SH-SY5Y (cell line): Measurements from ENCODE around the gene RARB.

Experiments
- GATA2 ChIP-seq: IDR thresholded peaks from 2 replicates; pipeline ENCODE4 v1.6.1; 2011; ENCODE audit warnings: mild to moderate bottlenecking, low read depth, low read length
- GATA3 ChIP-seq: IDR thresholded peaks from 2 replicates; pipeline ENCODE4 v1.6.1; 2011; ENCODE audit warnings: low read depth, mild to moderate bottlenecking, low read length, moderate library complexity

- no peak for TF ChIP-seq GATA2
- no peak for TF ChIP-seq GATA3
These were observed 99.7 kb downstream of the RARB start for GRCh38 chr3:25527801-25528200.
